ENCODE measurements around the gene DPF3.

Gene DPF3

DNA sequence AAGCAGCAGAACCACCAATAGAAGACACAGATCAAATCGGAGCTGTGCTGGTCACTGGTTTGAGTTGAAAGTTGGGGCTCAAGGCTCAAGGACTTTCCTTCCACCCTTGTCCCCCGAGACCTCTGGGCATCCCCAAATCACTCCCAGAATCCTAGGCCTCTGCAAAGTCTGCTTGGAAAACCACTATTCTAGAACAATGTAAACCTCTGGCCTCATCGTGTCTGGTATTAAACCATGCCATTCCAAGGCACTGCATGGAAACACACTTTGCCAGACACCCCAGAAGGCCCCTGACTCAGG is 288.0 kb downstream of the DPF3 start:
- Histone ChIP-seq H3K9ac (ENCODE audit: low read length in 5 of 5) (no peak overlapping the region), H3K36me3 (ENCODE audit: control insufficient read depth in 5 of 5, insufficient read depth in 5 of 5, low read length in 5 of 5) (no peaks in the 10 kb centered on the region), H3K27me3 (ENCODE audit: control insufficient read depth in 5 of 5, insufficient read depth in 4 of 5, low read length in 5 of 5) (peaks cover 0 to 4% (median 2%) of the 10 kb centered on the region in 5 donors), H3K4me3 (ENCODE audit: low read depth in 1 of 5, low read length in 5 of 5) (no peak overlapping the region), H3K4me1 (ENCODE audit: control insufficient read depth in 5 of 5, insufficient read depth in 5 of 5, low read length in 5 of 5) (no peaks in the 10 kb centered on the region), H3K27ac (ENCODE audit: low read depth, low read length) (no peak overlapping the region), H3K9me3 (ENCODE audit: control insufficient read depth in 5 of 5, low read length in 5 of 5) (no peaks in the 10 kb centered on the region)

DNA sequence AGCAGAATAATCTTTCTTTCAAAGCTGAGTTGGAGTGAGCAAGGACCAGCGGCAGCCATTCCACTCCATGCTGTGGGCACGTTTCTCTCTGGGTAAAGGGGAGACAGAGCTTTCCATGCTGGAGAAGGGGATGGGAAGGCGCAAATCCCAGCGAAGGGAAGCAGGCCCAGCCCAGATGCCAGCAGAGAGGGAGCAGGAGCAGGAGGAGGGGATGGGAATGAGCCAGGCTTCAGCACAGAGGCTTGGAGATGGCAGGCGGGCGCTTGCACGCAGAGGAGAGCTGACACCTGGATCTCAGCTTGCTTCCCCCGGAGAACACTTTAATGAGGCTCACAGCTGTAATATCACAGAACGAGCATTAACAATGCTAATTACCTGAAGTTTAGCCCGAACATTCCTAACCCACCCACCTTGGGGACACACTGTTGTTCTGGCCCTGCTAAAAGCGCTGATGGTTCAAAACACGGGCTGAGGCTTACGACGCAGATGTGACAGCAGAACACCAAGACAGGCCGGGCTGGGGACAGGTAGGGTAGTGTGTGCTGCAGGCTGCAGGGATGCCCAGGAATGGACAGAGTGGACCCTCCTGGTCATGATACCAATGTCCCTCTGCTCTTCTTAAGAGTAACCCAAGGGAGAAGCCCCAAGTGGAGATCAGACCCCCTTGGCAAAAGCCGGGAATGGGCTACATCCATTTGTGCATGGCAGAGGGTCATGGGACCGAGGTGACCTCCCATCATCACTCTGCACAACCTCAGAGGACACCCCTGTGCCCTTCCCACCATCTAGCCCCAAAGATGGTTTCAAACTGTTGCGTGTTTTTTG is 288.6 kb downstream of the DPF3 start:
- H3K4me3 ChIP-seq (ENCODE audit: low read depth in 1 of 5, low read length in 5 of 5), result no peak overlapping the region
- no peaks in the 10 kb centered on the region for H3K9me3 ChIP-seq (ENCODE audit: control insufficient read depth in 5 of 5, low read length in 5 of 5)
- H3K4me1 ChIP-seq (ENCODE audit: control insufficient read depth in 5 of 5, insufficient read depth in 5 of 5, low read length in 5 of 5), result no peaks in the 10 kb centered on the region
- no peak overlapping the region for H3K27ac ChIP-seq (ENCODE audit: low read depth, low read length)
- H3K36me3 ChIP-seq (ENCODE audit: control insufficient read depth in 5 of 5, insufficient read depth in 5 of 5, low read length in 5 of 5), result no peaks in the 10 kb centered on the region
- peaks cover 0 to 4% (median 2%) of the 10 kb centered on the region in 5 donors for H3K27me3 ChIP-seq (ENCODE audit: control insufficient read depth in 5 of 5, insufficient read depth in 4 of 5, low read length in 5 of 5)
- no peak overlapping the region for H3K9ac ChIP-seq (ENCODE audit: low read length in 5 of 5)

DNA sequence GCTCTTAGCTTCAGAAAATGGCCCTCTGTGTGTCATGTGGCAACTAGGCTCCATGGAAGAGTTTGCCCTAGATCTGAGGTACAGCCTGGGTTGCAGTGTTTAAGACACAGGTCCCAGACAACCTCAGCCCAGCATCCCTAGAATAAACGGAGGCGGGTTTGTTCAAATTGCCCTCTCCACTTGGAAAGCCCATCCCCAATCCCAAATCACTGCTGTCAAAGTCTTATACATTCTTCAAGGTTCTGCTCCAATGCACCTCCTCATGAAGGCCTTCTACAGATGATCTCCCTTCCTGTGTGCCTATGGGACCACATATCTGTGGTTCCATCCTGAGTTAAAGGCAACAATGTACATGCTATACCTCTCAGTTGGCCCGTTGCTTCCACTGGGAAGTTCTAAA is 289.8 kb downstream of the DPF3 start:
- Histone ChIP-seq H3K27me3 (ENCODE audit: control insufficient read depth in 5 of 5, insufficient read depth in 4 of 5, low read length in 5 of 5) (peaks cover 0 to 4% (median 0%) of the 10 kb centered on the region in 5 donors), H3K27ac (ENCODE audit: low read depth, low read length) (no peak overlapping the region), H3K4me3 (ENCODE audit: low read depth in 1 of 5, low read length in 5 of 5) (no peak overlapping the region), H3K9me3 (ENCODE audit: control insufficient read depth in 5 of 5, low read length in 5 of 5) (no peaks in the 10 kb centered on the region), H3K9ac (ENCODE audit: low read length in 5 of 5) (no peak overlapping the region), H3K36me3 (ENCODE audit: control insufficient read depth in 5 of 5, insufficient read depth in 5 of 5, low read length in 5 of 5) (no peaks in the 10 kb centered on the region), H3K4me1 (ENCODE audit: control insufficient read depth in 5 of 5, insufficient read depth in 5 of 5, low read length in 5 of 5) (no peaks in the 10 kb centered on the region)

DNA sequence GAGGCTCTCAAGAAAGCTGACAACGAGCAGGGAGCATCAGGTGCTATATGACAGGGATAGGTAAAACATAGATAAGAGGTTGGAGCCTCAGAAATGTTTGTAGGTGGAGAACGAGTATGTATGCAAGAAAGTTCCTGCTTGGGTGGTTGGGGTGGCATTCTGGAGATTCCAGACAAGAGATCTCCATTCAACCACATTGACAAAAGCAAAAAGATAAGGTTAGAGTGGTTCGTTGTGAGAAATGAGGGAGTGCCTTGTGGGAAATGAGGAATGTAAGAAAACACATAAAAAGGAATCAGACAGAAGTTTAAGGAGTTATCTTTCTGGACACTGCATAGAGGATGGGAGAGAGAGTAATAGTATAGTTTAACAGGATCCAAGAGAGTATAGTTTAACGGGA is 290.3 kb downstream of the DPF3 start:
- H3K27ac ChIP-seq (ENCODE audit: low read depth, low read length), result no peak overlapping the region
- no peaks in the 10 kb centered on the region for H3K36me3 ChIP-seq (ENCODE audit: control insufficient read depth in 5 of 5, insufficient read depth in 5 of 5, low read length in 5 of 5)
- no peak overlapping the region for H3K4me3 ChIP-seq (ENCODE audit: low read depth in 1 of 5, low read length in 5 of 5)

DNA sequence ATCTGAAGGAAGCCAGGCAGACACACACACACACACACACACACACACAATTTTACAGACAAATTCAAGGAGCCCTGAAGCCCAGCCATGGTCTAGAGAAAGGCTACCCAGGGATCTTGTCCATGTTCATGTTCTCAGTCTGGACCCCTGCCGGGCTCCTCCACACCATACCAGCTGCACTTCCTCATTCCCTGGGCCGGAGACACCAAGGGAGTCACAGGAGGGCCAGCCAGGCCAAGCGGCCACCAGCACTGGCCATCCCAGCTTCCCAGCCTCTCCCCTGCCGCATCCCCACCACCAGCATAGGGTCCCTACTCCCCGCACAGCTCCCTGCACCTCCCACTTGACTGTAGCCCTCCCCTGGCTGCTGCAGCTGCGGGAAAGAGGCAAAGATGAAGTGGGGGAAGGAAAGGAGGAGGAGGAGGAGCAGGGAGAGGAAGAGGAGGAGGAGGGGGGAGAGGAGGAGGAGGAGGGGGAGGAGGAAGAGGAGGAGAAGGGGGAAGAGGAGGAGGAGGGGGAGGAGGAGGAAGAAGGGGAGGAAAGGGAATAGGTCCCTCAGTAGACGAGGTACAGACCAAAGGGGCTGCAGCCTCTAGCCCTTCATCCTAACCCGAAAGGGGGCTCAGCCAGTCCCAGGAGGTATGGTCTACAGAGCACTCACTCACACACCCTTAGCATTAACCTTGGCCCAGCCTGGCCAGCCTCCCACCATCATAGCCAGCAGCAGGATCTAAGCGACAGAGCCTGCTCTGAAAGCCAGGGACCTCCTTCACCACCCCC is 293.2 kb downstream of the DPF3 start:
- peaks cover 0 to 4% (median 0%) of the 10 kb centered on the region in 5 donors for H3K27me3 ChIP-seq (ENCODE audit: control insufficient read depth in 5 of 5, insufficient read depth in 4 of 5, low read length in 5 of 5)
- no peak overlapping the region for H3K4me3 ChIP-seq (ENCODE audit: low read depth in 1 of 5, low read length in 5 of 5)
- H3K9me3 ChIP-seq (ENCODE audit: control insufficient read depth in 5 of 5, low read length in 5 of 5), result no peaks in the 10 kb centered on the region
- no peak overlapping the region for H3K27ac ChIP-seq (ENCODE audit: low read depth, low read length)
- no peaks in the 10 kb centered on the region for H3K4me1 ChIP-seq (ENCODE audit: control insufficient read depth in 5 of 5, insufficient read depth in 5 of 5, low read length in 5 of 5)
- no peak overlapping the region for H3K9ac ChIP-seq (ENCODE audit: low read length in 5 of 5)
- H3K36me3 ChIP-seq (ENCODE audit: control insufficient read depth in 5 of 5, insufficient read depth in 5 of 5, low read length in 5 of 5), result no peaks in the 10 kb centered on the region

More for the DNA sequence above, 290.3 kb downstream of the DPF3 start:
- H3K27me3 ChIP-seq (ENCODE audit: control insufficient read depth in 5 of 5, insufficient read depth in 4 of 5, low read length in 5 of 5), result peaks cover 0 to 4% (median 0%) of the 10 kb centered on the region in 5 donors
- no peak overlapping the region for H3K9ac ChIP-seq (ENCODE audit: low read length in 5 of 5)
- no peaks in the 10 kb centered on the region for H3K4me1 ChIP-seq (ENCODE audit: control insufficient read depth in 5 of 5, insufficient read depth in 5 of 5, low read length in 5 of 5)
- H3K9me3 ChIP-seq (ENCODE audit: control insufficient read depth in 5 of 5, low read length in 5 of 5), result no peaks in the 10 kb centered on the region

DNA sequence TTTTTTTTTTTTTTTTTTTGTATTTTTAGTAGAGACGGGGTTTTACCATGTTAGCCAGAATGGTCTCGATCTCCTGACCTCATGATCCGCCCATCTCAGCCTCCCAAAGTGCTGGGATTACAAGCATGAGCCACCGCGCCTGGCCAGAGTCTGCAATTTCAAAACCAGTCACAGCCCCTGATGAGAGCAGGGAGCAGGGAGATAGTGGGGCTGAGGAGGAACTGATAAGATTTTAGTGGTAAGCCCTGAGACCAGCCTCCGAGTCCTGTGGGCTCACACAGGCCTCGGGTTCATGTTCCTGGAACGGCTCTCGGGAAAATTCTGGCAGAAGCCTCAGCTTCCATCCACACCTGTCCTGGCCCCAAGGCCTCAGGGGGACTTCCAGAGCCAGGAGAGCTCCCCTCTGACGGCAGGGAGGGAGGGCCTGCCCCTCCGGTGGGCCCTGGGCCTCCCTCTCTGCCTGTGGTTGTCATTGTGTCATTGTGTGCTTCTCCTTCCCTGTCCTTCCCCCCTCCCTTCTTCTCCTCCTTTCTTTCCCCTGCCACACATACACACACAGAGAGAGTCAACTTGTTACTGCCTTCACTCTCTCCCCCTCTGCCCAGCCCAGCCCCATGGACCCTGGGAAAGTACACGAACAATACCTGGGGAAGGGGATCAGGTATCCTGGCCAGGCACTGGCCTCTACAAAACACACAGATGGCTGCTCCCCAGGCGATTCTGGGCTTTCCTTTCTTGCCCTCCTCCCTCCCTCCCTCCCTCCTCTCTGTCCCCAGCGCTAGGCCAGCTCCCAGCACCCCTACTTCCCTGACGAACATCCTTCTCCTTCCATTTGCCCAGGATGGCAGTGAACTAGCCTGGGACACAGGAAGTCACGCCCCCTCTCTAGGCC is 294.1 kb downstream of the DPF3 start:
- H3K4me1 ChIP-seq (ENCODE audit: control insufficient read depth in 5 of 5, insufficient read depth in 5 of 5, low read length in 5 of 5), result no peaks in the 10 kb centered on the region
- H3K9ac ChIP-seq (ENCODE audit: low read length in 5 of 5), result no peak overlapping the region
- no peak overlapping the region for H3K27ac ChIP-seq (ENCODE audit: low read depth, low read length)
- no peaks in the 10 kb centered on the region for H3K9me3 ChIP-seq (ENCODE audit: control insufficient read depth in 5 of 5, low read length in 5 of 5)
- H3K4me3 ChIP-seq (ENCODE audit: low read depth in 1 of 5, low read length in 5 of 5), result no peak overlapping the region
- peaks cover 0 to 3% (median 0%) of the 10 kb centered on the region in 5 donors for H3K27me3 ChIP-seq (ENCODE audit: control insufficient read depth in 5 of 5, insufficient read depth in 4 of 5, low read length in 5 of 5)
- H3K36me3 ChIP-seq (ENCODE audit: control insufficient read depth in 5 of 5, insufficient read depth in 5 of 5, low read length in 5 of 5), result no peaks in the 10 kb centered on the region

DNA sequence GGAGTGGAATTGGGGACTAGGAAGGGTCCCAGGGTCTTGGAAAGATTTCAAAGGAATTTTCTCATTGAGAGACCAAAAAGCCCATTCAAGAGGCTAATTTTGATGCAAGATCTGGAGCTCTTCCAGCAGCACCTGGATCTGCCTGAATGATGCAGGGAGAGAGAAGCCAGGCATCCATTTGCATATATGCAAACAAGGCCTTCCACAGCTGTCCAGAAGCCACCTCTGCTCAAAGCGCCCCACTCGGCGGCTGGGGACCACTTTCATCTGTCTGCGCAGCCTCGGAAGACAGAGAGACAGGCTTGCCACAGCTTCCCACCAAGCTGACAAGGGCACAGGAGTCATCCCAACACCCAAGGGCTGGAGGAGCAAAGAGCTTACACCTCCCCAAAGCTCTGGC is 295.6 kb downstream of the DPF3 start:
- no peak overlapping the region for H3K9ac ChIP-seq (ENCODE audit: low read length in 5 of 5)
- H3K4me1 ChIP-seq (ENCODE audit: control insufficient read depth in 5 of 5, insufficient read depth in 5 of 5, low read length in 5 of 5), result no peaks in the 10 kb centered on the region
- no peak overlapping the region for H3K4me3 ChIP-seq (ENCODE audit: low read depth in 1 of 5, low read length in 5 of 5)
- no peak overlapping the region for H3K27ac ChIP-seq (ENCODE audit: low read depth, low read length)
- H3K27me3 ChIP-seq (ENCODE audit: control insufficient read depth in 5 of 5, insufficient read depth in 4 of 5, low read length in 5 of 5), result peaks cover 0 to 3% (median 0%) of the 10 kb centered on the region in 5 donors
- no peaks in the 10 kb centered on the region for H3K36me3 ChIP-seq (ENCODE audit: control insufficient read depth in 5 of 5, insufficient read depth in 5 of 5, low read length in 5 of 5)
- H3K9me3 ChIP-seq (ENCODE audit: control insufficient read depth in 5 of 5, low read length in 5 of 5), result no peaks in the 10 kb centered on the region

DNA sequence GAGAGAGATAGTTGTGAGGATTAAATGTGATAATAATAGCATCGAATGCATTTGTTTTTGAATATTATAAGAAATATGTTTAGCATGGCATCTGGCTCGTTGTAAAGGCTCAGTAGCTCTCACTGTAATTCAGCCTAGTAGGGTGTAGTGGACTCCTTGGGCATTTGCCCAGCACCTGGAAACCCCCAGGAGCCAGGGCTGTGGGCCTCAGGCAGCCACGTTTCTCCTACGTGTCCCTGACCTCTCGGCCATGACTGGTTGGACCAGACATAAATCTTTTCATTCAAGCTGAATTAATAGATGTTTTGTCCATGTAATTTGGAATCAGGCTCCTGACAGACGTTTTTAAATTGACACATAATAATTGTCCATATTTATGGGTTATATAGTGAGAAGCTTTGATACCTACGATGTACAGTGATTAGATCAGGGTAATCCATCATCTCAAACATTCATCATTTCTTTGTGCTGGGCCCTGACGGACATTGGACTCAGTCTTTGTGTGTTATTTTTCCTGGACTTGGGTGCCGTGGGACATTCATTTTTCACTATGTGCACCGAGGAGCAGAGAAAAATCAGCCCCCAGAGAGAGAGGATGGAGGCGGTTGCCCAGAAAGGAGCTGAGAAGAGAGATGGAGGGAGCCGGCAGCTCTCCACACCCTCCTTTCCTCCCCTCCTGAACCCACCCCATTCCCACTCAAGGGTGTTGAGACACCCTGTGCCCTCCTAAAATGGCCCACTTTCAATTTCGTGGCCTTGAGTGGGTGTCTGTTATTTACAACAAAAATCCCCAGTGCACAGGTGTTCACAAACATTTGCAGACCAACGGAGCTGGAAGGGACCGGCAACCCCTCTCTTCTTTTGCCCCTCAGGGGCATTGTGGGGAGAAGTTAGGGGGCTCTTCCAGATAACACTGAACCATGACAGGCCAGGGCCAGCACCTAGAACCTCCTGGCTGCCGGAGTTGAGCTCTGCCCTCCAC is 296.4 kb downstream of the DPF3 start:
- H3K9ac ChIP-seq (ENCODE audit: low read length in 5 of 5), result no peak overlapping the region
- H3K27me3 ChIP-seq (ENCODE audit: control insufficient read depth in 5 of 5, insufficient read depth in 4 of 5, low read length in 5 of 5), result peaks cover 0 to 3% (median 0%) of the 10 kb centered on the region in 5 donors
- no peak overlapping the region for H3K27ac ChIP-seq (ENCODE audit: low read depth, low read length)
- no peaks in the 10 kb centered on the region for H3K4me1 ChIP-seq (ENCODE audit: control insufficient read depth in 5 of 5, insufficient read depth in 5 of 5, low read length in 5 of 5)
- H3K4me3 ChIP-seq (ENCODE audit: low read depth in 1 of 5, low read length in 5 of 5), result no peak overlapping the region
- H3K9me3 ChIP-seq (ENCODE audit: control insufficient read depth in 5 of 5, low read length in 5 of 5), result no peaks in the 10 kb centered on the region
- no peaks in the 10 kb centered on the region for H3K36me3 ChIP-seq (ENCODE audit: control insufficient read depth in 5 of 5, insufficient read depth in 5 of 5, low read length in 5 of 5)

DNA sequence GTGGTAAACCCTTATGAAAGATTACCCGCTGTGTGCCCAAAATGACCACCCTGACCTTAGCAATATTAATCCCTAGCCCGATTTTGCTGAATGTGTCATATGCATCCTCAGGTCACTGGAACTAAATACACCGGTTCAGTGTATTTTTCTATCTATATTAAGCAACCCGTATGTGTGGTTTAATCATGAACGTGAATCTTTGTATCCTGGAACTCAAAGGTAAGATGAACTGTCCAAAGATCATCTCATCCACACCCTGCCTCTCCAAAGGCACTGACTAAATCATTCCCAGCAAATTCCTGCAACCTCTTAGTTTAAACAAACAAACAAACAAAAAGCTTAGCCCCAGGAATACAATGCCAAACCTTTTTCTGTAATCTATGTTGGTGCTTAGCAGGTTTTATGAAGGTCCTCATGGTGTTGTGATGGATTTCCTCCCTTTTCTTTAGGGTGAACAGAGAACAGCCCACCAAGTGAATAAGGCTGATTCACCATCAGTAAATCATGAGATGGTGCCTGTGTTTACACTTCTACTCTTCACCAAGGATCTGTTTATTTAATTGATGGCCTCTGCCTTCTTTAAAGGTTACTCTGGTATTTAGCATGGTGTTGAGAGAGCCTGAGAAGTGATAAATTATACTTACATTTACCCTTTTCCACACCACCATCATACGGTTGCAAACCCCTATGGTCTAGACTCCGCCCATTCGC is 298.6 kb downstream of the DPF3 start:
- Histone ChIP-seq H3K4me3 (ENCODE audit: low read depth in 1 of 5, low read length in 5 of 5) (no peak overlapping the region), H3K4me1 (ENCODE audit: control insufficient read depth in 5 of 5, insufficient read depth in 5 of 5, low read length in 5 of 5) (no peaks in the 10 kb centered on the region), H3K9ac (ENCODE audit: low read length in 5 of 5) (no peak overlapping the region), H3K36me3 (ENCODE audit: control insufficient read depth in 5 of 5, insufficient read depth in 5 of 5, low read length in 5 of 5) (no peaks in the 10 kb centered on the region), H3K27me3 (ENCODE audit: control insufficient read depth in 5 of 5, insufficient read depth in 4 of 5, low read length in 5 of 5) (peaks cover 0 to 2% (median 0%) of the 10 kb centered on the region in 5 donors), H3K27ac (ENCODE audit: low read depth, low read length) (no peak overlapping the region), H3K9me3 (ENCODE audit: control insufficient read depth in 5 of 5, low read length in 5 of 5) (no peaks in the 10 kb centered on the region)

Measured in subcutaneous abdominal adipose tissue (tissue), 5 donors.